Measurements from ENCODE around the gene CCL13.

The CCL13 gene

DNA sequence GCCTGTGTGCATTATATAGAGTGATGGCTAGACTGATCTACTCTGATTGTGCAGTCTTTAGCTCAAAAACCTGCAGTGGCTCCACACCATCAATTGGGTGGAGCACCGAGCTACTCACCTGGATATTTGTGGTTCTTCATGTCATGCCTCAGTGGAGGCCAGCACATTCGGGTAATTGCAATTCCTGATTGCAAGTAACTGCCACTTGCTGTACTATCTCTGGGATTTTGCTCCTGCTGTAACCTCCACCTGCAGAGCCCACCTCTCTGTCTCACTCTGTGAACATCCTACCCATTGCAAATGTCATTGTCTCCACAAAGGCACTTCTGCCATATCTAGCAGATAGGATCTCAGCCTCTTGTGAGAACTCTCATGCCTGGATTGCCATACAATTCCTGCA is 8.5 kb downstream of the CCL13 start:
- no peak for DNase-seq

GRCh38 chr17:34365340-34365739 is 9.1 kb downstream of the CCL13 start:
- no peak for DNase-seq

GRCh38 chr17:34366010-34366409 is 9.7 kb downstream of the CCL13 start:
- no peak for DNase-seq

- no peak for DNase-seq
Observed at GRCh38 chr17:34366529-34367107, 10.3 kb downstream of the CCL13 start.

- no peak for DNase-seq
Observed at GRCh38 chr17:34367486-34368195, 11.4 kb downstream of the CCL13 start.

DNA sequence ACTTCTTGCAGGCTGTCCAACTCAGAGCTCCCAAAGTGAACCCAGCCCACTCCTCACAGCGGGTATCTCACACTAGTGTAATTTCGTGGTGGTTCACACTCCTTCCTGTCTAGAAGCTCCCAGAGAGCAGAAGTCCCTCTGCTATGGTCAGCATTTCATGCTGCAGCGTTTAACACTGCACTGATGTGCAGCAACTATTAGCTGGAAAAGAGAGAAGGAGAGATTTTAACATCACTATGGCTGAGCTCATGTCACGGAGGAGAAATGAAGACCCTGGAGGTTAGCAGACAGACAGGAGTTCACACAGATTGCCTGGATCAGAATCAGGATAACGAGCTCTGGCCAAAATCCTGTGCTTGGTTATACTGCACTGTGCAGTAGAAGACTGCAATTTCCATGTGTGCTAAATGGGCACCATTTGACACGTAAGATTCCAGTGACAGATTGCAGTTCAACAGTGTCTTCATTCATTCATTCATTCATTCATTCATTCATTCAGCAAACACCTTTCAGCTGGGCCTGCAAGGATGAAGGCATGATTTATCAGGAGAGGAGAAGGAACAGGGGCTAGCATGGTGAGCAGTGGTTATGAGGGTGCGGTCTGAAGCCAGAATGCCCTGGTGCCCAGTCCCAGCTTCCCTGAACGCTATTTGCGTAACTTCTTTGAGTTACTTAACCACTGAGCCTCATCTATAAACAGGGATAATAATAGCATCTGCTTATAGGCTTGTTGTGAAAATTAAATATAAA is 12.1 kb downstream of the CCL13 start:
- no peak for DNase-seq

GRCh38 chr17:34368946-34369500 is 12.7 kb downstream of the CCL13 start:
- no peak for DNase-seq

DNA sequence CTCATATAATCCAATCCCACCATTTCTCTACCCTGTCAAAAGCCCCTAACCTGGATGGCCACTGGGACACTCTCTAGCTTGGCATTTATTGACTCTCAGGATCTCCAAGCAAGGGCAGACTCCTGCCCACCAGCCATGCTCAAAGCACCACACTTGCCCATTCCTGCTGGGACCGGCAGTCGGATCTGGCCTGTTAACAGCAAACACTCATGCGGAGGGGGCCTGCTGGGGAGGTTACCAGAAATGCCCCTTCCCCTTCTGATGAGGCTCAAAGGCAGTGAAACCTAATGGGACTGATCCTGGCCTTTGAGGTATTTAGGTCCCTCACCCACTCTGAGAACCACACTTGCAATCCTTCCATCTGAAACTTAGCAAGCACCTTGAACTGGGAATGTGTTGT is 13.3 kb downstream of the CCL13 start:
- no peak for DNase-seq

DNA sequence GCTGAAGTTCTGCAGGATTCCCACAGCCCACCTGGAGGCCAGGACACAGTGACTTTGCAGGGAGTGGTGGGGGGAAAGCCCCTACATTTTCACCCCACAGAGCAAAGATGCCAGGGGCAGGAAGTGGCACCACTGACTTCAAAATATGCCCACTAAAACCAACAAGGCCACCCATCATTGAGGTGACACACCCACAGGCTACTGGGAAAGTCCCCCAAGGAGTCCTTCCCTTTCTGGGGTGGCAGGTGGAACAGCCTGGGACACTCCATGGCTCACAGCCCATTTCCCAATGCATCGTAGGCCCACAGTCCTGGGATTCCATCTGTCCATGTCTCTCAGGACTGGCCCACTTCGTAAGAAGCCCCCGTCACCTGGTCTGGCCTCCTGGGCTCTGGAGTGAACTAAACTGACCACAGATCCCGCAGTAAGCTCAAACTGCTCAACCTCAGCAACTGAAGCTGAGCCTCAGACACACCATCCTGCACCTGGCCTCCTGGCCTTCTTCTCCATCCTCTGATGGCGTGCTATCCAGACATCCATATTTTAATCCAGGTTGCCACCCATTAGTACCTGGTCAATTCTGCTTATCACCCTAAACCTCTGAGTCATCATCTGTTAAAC is 14.2 kb downstream of the CCL13 start:
- no peak for DNase-seq

DNA sequence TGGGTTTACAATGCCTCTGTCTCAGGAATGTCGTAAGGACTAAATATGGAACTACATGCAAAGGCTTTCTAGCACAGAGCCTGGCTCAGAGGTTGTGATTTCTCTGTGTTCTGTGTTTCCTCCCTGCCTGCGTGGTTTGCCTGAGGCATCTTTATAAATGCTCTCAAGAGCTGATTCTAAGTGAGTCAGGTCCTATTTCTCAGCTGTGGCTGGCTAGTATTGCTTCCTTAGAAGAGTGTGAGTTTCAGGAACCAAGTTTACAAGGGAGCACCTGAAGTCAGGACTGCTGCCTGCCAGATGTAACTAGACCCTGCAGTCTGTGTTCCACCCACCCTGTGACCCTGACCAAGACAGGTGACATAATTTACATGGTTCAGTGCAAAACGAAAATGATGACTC is 14.7 kb downstream of the CCL13 start:
- no peak for DNase-seq

DNA sequence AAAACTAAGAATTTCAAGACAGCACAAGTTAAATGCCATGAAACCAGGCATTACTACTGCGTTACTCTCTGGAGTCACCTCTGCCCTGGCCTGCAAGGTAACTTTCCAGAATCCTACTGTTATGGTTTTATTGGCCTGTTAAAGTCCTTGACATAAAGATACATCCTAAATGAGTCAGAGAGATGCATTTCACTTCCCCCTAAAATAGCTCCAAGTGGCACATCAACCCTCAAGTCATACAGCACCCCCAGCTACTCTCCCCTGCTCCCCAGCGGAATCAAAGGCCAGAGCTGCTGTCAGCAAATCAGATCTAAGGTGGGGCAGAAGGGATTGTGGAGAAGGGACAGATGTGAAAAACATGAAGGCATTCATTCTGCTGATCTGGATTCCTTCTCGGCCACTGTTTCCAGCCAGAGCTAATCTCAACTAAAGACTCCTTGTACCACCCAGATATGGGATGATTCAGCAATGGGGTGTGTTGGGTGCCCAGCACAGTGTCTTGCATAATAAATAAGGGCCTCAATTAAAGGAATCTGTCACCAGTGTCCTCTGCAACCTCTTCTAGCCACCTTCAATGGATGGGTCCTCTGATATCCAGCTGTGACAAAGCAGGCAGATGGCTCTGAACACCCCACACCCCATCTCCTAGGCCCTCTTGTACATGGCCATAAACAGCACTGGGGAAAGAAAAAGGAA is 15.3 kb downstream of the CCL13 start:
- DNase-seq, result no peak

- no peak for DNase-seq
Observed at GRCh38 chr17:34374457-34374856, 18.2 kb downstream of the CCL13 start.

DNA sequence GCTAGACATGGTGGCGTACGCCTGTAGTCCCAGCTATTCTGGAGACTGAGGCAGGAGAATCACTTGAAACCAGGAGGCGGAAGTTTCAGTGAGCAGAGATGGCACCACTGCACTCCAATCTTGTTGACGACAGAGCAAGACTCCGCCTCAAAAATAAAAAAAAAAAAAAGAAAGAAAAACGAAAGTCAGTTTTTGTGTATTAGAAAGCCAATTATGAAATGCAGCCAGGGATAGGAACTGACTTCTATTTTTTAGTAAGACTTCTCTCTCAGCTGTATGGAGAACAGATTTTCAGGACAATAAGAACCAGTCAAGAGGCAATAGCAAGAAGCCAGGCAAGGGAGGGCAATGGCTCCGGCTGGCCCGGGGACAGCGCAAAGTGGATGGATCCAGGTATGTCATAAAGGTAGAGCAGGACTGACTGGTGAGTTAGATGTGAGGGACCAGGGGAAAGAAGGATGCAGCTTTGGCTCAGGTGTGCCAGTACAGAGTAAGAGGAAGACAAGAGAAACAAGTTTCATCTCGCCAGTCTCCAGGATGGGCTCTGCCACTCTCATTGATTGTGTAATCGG is 19.2 kb downstream of the CCL13 start:
- DNase-seq, result no peak

- DNase-seq, result no peak
Observed at GRCh38 chr17:34377078-34377823, 21.0 kb downstream of the CCL13 start.

DNA sequence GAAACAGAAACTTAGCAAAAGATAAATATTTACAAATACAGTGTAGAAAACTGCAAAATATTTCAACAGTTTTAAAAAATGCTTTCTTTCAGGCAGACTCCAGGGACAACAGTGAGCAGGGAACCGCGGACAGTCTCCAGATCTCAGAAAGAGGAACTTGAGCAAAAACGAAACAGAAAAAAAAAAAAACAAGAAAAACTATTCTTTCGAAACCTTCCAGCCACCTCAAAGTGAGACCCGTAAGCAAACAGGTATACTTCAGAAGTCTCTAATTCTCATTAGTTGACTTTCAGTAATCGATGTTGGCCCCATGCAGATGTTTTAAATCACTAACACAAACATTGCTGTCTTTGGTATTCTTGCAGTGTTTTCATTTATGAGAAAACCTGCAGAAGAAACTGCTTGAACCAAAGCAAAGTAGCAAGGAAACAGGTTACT is 22.4 kb downstream of the CCL13 start:
- peak in 1 of 2 donors; percentile 31 for DNase-seq

DNA sequence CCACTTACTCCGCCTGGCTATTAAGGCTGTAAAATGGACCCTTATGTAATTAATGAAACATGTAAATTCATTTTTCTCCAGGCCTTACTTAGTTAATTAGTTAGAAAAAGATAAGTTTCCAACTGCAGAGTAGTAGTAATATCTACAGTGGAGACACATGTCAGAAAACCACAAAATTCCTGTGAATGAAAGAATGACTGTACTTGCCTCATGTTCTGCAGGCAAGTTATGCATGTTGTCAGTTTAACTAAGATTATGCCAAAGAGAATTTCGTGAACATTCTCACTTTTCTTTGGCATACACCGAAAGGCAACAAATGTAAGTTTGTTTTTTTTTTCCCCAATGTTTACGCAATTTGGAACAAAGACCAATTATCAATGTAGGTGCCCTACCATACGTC is 23.6 kb downstream of the CCL13 start:
- DNase-seq, result no peak

- peak; percentile 28 to 57 for DNase-seq
Observed at GRCh38 chr17:34382621-34383124, 26.4 kb downstream of the CCL13 start.

- DNase-seq, result no peak
Observed at GRCh38 chr17:34383216-34383615, 26.9 kb downstream of the CCL13 start.

DNA sequence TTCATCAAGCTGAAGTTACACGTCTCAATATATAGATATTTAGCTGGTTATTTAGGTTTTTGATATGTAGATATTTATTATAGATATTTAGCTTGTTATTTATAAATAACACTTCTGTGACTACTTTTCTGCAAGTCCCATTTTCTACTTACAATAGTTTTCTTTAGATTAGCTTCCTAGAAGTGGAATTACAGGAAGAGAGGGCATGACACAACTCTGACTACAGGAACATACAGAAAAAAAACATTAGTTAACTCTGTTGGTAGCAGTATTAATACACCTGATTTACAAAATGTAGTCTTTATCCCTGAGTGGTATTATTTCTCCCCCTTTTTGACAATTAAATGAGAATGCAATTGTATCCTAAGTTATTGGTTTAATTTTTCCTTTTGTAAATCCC is 28.0 kb downstream of the CCL13 start:
- DNase-seq, result no peak

- no peak for DNase-seq
Observed at GRCh38 chr17:34384822-34385605, 28.7 kb downstream of the CCL13 start.

- no peak for DNase-seq
Observed at GRCh38 chr17:34386343-34386696, 30.0 kb downstream of the CCL13 start.
